SKM-1 (cell line): ENCODE results near the gene ZSCAN18.

Source experiments
- DNase-seq: peaks from one replicate; lab custom pipeline; 2025; ENCODE audit not compliant: unreplicated experiment; lab: John Stamatoyannopoulos, UW

The ZSCAN18 gene

DNA sequence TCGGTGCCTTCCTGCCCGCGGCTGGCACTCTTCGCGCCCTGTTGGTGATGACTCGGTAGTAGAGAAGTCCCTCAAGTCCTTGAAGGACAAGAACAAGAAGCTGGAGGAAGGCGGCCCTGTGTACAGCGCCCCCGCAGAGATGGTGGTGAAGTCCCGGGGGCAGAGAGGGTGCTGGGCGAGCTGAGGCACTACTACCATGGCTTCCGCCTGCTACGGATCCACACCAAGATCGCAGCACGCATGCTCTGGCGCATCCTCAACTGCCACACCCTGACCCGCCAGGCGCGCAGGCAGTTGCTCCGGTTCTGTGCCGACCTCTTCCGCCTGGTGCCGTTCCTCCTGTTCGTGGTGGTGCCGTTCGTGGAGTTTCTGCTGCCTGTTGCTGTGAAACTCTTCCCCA lies 53.1 kb downstream of the ZSCAN18 start:
- DNase-seq = no peak

DNA sequence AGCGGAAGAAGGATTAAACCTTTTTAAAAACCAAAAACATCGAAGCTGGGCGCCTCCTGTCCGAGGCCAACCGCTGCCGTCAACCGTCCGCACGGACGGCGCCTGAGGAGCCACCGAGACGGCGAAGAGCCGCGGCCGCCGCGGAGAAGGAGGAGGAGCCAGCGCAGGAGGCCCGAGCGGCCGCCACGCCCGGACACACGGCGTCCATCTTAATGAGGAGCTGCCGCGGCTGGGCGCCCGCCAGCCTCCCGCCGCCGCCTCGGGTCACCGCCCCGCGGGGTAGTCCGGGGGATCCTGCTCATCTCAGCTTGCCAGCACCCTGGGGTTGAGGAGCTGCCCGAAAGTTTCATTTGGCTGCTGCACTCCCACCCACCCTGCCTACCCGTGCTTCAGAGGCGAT lies 53.6 kb downstream of the ZSCAN18 start:
- DNase-seq = no peak

DNA sequence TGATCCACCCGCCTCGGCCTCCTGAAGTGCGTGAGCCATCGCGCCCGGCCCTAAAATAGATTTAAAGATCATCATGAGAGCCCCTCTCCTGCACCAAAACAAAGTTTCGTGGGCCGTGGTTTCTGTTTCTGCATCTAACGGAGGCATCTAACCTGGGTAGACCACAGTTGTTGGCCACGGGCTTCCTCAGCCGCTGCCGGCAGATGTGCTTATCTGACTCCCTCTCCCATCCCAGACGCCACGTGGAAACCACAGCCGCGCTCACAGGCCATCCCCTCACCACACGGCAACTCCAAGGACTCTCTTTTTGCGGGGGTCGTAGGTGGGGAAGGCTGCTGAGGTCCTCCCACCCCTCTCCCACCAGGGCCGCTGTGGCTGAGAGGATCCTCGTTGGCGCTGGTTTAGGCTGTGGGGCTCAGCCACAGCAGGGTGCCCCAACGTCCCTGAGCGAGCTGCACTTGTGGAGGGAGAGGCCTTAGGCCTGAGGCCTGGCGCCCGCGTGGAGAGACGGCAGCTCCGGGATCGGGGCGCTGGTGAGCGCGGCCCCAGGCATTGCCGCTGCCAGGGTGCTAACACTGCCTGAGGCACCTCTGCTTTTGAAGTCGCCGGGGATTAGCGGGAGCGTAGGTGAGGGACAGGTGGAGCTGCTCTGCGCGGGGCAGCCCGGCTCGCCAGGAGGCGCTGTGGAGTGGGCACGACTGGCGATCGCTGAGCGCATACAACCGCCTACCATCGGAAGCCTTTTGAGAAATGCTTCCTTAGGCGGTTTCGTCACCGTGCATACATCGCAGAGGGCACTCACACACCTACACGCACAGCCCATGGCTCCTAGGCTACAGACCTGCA lies 55.3 kb downstream of the ZSCAN18 start:
- DNase-seq = no peak

DNA sequence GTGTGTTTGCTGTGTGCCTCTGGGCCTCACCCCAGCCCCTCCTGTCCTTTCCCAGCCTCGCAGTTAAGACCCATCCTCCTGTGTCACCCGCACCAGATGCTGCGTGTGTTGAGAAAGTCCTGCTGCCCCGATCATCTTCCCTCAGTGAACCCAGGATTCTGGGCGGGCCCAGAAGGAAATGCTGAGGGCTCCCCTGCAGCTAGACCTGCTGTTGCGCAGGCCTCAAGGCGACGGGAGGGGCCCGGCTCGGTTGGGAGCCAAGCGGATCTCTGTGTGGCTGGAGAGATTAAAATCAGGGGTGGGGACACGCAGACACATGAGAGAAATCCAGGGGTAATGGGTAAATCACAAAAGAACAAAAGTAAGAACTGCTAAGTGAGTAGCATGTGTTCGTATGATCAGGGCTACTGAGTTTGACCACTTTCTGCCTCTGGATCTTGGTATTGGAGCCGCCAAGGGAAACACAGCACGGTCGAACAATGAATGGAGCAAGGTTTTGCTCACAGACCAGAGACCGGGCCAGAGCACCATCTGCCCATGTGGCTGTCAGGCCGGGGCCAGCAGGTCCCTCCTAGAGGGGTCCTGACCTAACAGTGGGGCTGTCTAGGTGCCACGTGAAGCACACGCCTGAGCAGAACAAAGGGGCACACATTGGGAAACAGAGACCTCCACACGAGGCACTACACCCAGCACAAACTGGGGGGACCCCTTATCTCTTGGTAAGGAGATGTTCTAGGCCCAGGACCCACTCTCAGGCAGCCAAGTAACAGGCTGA lies 57.1 kb downstream of the ZSCAN18 start:
- no peak for DNase-seq

DNA sequence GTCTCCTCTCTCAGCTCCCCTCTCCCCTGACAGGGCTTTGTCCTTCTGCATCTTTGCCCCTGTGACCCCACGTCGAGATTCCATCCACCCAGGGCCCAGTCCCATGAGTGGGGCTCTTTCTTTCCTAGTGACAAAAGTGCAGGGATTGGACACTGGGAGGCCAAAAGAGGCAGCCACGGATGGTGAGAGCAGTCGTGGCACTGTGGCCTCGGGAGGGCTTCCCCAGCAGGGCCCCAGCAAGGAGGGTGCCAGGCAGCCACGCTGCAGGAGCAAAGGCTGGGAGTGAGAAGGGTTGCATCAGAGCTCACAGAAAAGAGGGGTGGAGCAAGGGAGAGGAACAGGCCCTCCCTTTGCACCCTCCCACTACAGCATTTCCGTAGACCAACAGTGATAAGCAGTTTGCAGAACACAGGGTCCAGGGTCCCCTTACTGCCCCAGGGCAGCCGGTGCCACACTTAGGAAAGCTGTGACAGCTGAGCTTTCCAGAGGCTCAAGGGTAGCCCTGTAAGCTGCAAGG lies 59.3 kb downstream of the ZSCAN18 start:
- no peak for DNase-seq

- DNase-seq = no peak
Observed at GRCh38 chr19:58037927-58038687, 59.9 kb downstream of the ZSCAN18 start.

DNA sequence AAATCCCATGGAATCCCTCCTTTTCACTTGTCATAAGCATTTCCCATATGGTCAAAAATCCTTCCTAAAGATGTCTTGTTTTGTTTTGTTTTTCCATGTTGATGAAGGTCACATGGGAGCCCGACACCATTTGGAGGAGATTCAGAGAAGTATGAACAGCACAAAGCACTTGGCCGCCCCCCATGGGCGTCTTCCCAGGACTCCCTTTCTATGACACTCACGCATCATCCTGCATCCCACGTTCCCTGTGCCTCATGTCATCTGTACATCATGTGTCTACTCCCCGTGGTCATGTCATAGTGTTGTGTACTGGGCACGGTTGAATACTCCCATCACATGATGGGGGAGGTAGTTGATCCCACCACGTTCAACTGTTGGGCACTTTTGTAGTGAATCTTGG lies 62.2 kb downstream of the ZSCAN18 start:
- DNase-seq = no peak

- no peak for DNase-seq
Observed at GRCh38 chr19:58034477-58034793, 63.6 kb downstream of the ZSCAN18 start.
